H1 (cell line): ENCODE results near the gene TMEM176B. TPM values are rescaled to one million over a fixed set of nuclear protein-coding genes. Genes with fewer than 3 reads are reported as not detected.
"Not testable (repeated sequence)": the region's sequence is repeated elsewhere in the genome, so short reads cannot be mapped to it uniquely, and the experiment has no call there.

Source experiments
- CTCF ChIA-PET: fragments of 300-600 bp; sonication (Branson Sonifier 250); formaldehyde crosslinking; loops from one replicate; lab custom pipeline; 2021; ENCODE audit not compliant: partially characterized antibody; lab: Charles Lee
- POLR2A ChIA-PET: fragments of 300-600 bp; sonication (Branson Sonifier 250); formaldehyde crosslinking; loops from one replicate; lab custom pipeline; 2021; ENCODE audit warnings: inconsistent platforms; ENCODE audit not compliant: partially characterized antibody; lab: Charles Lee
- DNase-seq, 2 experiments: peaks; one replicate each; pipeline versions ENCODE4 v3.0.0 to v3.0.0-alpha.2; 2010 to 2022; ENCODE audit warnings: low spot score in 2 of 2, low read depth in 1 of 2, mixed read lengths in 1 of 2
- FAIRE-seq: peaks from 2 replicates; lab custom pipeline; 2011; peaks lifted over from hg19 to GRCh38; lab: Jason Lieb, UNC
- H2AFZ ChIP-seq: 2 replicates; pipeline ENCODE4 v1.8.1; 2012; ENCODE audit warnings: low read length, inconsistent platforms
- H2AK5ac ChIP-seq: 2 replicates; pipeline ENCODE4 v1.6.1; 2013; ENCODE audit warnings: low read depth, low read length
- H2BK120ac ChIP-seq: replicated peaks from 2 replicates; pipeline ENCODE3; 2013; ENCODE audit warnings: low read depth, low read length, inconsistent platforms
- H2BK12ac ChIP-seq: 2 replicates; pipeline ENCODE4 v1.6.1; 2013; ENCODE audit warnings: low read depth, low read length
- H2BK15ac ChIP-seq: 2 replicates; pipeline ENCODE4 v1.6.1; 2013; ENCODE audit warnings: low read length
- H2BK20ac ChIP-seq: 2 replicates; pipeline ENCODE4 v1.6.1; 2013; ENCODE audit warnings: low read length
- H2BK5ac ChIP-seq: 2 replicates; pipeline ENCODE4 v1.6.1; 2013; ENCODE audit warnings: low read depth, low read length
- H3K14ac ChIP-seq: 2 replicates; pipeline ENCODE4 v1.6.1; 2013; ENCODE audit warnings: inconsistent platforms; ENCODE audit not compliant: insufficient read length
- H3K18ac ChIP-seq: 2 replicates; pipeline ENCODE4 v1.6.1; 2013; ENCODE audit warnings: low read length; ENCODE audit errors: extremely low read depth
- H3K23ac ChIP-seq: 2 replicates; pipeline ENCODE4 v1.6.1; 2013; ENCODE audit warnings: inconsistent platforms; ENCODE audit not compliant: insufficient read length
- H3K23me2 ChIP-seq: 2 replicates; pipeline ENCODE4 v1.6.1; 2013; ENCODE audit warnings: low read depth, low read length
- H3K27ac ChIP-seq: 2 replicates; pipeline ENCODE4 v1.6.1; 2011; ENCODE audit warnings: low read depth, low read length, inconsistent platforms
- H3K27me3 ChIP-seq, 4 experiments: replicated peaks in 1 of 4; 1 replicate in 1 of 4; 2 replicates in 3 of 4; pipeline versions ENCODE4 v1.6.1 to v1.8.1; 2011 to 2013; ENCODE audit warnings: low read length in 3 of 4, mild to moderate bottlenecking in 3 of 4, inconsistent platforms in 2 of 4, mixed read lengths in 2 of 4, moderate library complexity in 1 of 4; ENCODE audit not compliant: control insufficient read depth in 3 of 4, insufficient read depth in 3 of 4; ENCODE audit errors: extremely low read depth in 1 of 4
- H3K36me3 ChIP-seq, 4 experiments: 2 replicates each; pipeline versions ENCODE4 v1.6.1 to v1.8.1; 2011 to 2013; ENCODE audit warnings: mild to moderate bottlenecking in 4 of 4, low read length in 3 of 4, moderate library complexity in 2 of 4, control low read depth in 1 of 4, inconsistent platforms in 1 of 4; ENCODE audit not compliant: insufficient read depth in 4 of 4, control insufficient read depth in 2 of 4
- H3K4ac ChIP-seq: replicated peaks from 2 replicates; pipeline ENCODE3; 2013; ENCODE audit warnings: low read length, low read depth, mixed read lengths, inconsistent platforms; ENCODE audit not compliant: insufficient read length
- H3K4me1 ChIP-seq, 4 experiments: replicated peaks in 1 of 4; 1 replicate in 1 of 4; 2 replicates in 3 of 4; pipeline versions ENCODE4 v1.6.1 to v1.8.1; 2011 to 2013; ENCODE audit warnings: low read length in 3 of 4, inconsistent platforms in 2 of 4, mixed read lengths in 1 of 4; ENCODE audit not compliant: insufficient read depth in 4 of 4, control insufficient read depth in 3 of 4
- H3K4me2 ChIP-seq, 2 experiments: 2 replicates each; pipeline versions ENCODE4 v1.6.1 to v1.8.1; 2011 to 2013; ENCODE audit warnings: low read depth in 2 of 2, low read length in 2 of 2, control low read depth in 1 of 2, inconsistent platforms in 1 of 2, mild to moderate bottlenecking in 1 of 2; ENCODE audit not compliant: insufficient read depth in 1 of 2
- H3K4me3 ChIP-seq, 4 experiments: fragments of 200-600, 300-600 bp in 1 of 4; sonication (generic), shearing (Covaris generic), sonication (Bioruptor Twin) in 1 of 4; 2 replicates each; pipeline versions ENCODE4 v1.5.1 to v1.8.1; 2011 to 2016; ENCODE audit warnings: low read length in 4 of 4, low read depth in 3 of 4, control low read depth in 2 of 4, inconsistent platforms in 2 of 4, mild to moderate bottlenecking in 2 of 4, mixed read lengths in 1 of 4, moderate library complexity in 1 of 4; ENCODE audit not compliant: insufficient read depth in 2 of 4; ENCODE audit errors: extremely low read depth in 1 of 4
- H3K56ac ChIP-seq: replicated peaks from 2 replicates; pipeline ENCODE3; 2013; ENCODE audit warnings: low read depth, mild to moderate bottlenecking, mixed read lengths, low read length, inconsistent platforms; ENCODE audit not compliant: insufficient read length
- H3K79me1 ChIP-seq: 2 replicates; pipeline ENCODE4 v1.6.1; 2013; ENCODE audit warnings: low read depth, low read length, control low read depth
- H3K79me2 ChIP-seq, 2 experiments: 2 replicates each; pipeline versions ENCODE4 v1.6.1 to v1.8.1; 2012 to 2013; ENCODE audit warnings: low read length in 2 of 2, mild to moderate bottlenecking in 2 of 2, inconsistent platforms in 1 of 2; ENCODE audit not compliant: insufficient read depth in 2 of 2, control insufficient read depth in 1 of 2
- H3K9ac ChIP-seq, 4 experiments: replicated peaks in 1 of 4; 1 replicate in 1 of 4; 2 replicates in 3 of 4; pipeline versions ENCODE4 v1.6.1 to v1.8.1; 2011 to 2013; ENCODE audit warnings: low read depth in 3 of 4, low read length in 3 of 4, control low read depth in 2 of 4, mild to moderate bottlenecking in 2 of 4, moderate library complexity in 2 of 4, inconsistent platforms in 1 of 4; ENCODE audit errors: extremely low read depth in 1 of 4
- H3K9me3 ChIP-seq, 2 experiments: 2 replicates each; pipeline versions ENCODE4 v1.6.1 to v1.8.1; 2012 to 2013; ENCODE audit warnings: mild to moderate bottlenecking in 2 of 2, moderate library complexity in 2 of 2, control low read depth in 1 of 2, inconsistent platforms in 1 of 2, low read depth in 1 of 2, low read length in 1 of 2, mixed read lengths in 1 of 2; ENCODE audit not compliant: insufficient read depth in 2 of 2
- H4K20me1 ChIP-seq, 2 experiments: replicated peaks in 1 of 2; 2 replicates each; pipeline versions ENCODE3 to v1.8.1; 2011 to 2013; ENCODE audit warnings: inconsistent platforms in 2 of 2, low read length in 2 of 2, mild to moderate bottlenecking in 1 of 2; ENCODE audit not compliant: insufficient read depth in 2 of 2, control insufficient read depth in 1 of 2
- H4K5ac ChIP-seq: 2 replicates; pipeline ENCODE4 v1.6.1; 2013; ENCODE audit warnings: low read length, low read depth, mixed read lengths, inconsistent platforms; ENCODE audit not compliant: insufficient read length
- H4K8ac ChIP-seq: 2 replicates; pipeline ENCODE4 v1.8.0; 2013; ENCODE audit warnings: mild to moderate bottlenecking, moderate library complexity, low read length, inconsistent platforms; ENCODE audit not compliant: insufficient read depth; ENCODE audit errors: extremely low read depth
- H4K91ac ChIP-seq: replicated peaks from 2 replicates; pipeline ENCODE3; 2013; ENCODE audit warnings: low read length, mixed read lengths, inconsistent platforms; ENCODE audit not compliant: insufficient read length
- WGBS, 2 experiments: shearing (Covaris generic) in 1 of 2; methylation state at CpG; one replicate each; pipeline versions ENCODE4 v1.1.6 to v1.1.7; 2013 to 2015; ENCODE audit warnings: low lambda C conversion rate in 2 of 2, mixed read lengths in 2 of 2, inconsistent platforms in 1 of 2, low coverage in 1 of 2, missing lambda C conversion rate in 1 of 2; ENCODE audit not compliant: insufficient replicate concordance in 2 of 2, insufficient coverage in 1 of 2, insufficient read length in 1 of 2; ENCODE audit errors: extremely low coverage in 1 of 2, missing lambda C conversion rate in 1 of 2; 5-methylcytosine and 5-hydroxymethylcytosine counted together
- polyA plus RNA-seq, 7 experiments: library from polyadenylated mRNA; depleted of rRNA in 3 of 7; stranded (reverse) in 5 of 7; unstranded in 2 of 7; fragments of >200 nt in 5 of 7; fragments of 200-250 nt in 2 of 7; gene quantifications; 1 replicate in 5 of 7; 2 replicates in 1 of 7; 4 replicates in 1 of 7; pipeline versions ENCODE4 v1.2.1 to v1.2.3, GENCODE V29; 2011 to 2013; ENCODE audit warnings: missing spikeins in 2 of 7, mixed read lengths in 2 of 7
- total RNA-seq: library from RNA; stranded (reverse); fragmentation: NEBNext Ultra II Directional; extraction: Animal tissue kit (Norgen Biotek cat#: 25700); gene quantifications from 2 replicates; pipeline ENCODE4 v1.2.1, GENCODE V29; 2021

The TMEM176B gene
- total and polyA plus RNA-seq, 2 of the 8 experiments (the other 6 are each of a cell fraction or from before 2014, with no cell fraction given) = 1.2 to 2.1 TPM

GRCh38 chr7:150774131-150774530 is 26.0 kb downstream of the TMEM176B start:
- H3K36me3 ChIP-seq, H3K14ac ChIP-seq, H4K8ac ChIP-seq, FAIRE-seq, CTCF ChIA-PET, H3K79me2 ChIP-seq, H2BK15ac ChIP-seq, H3K18ac ChIP-seq, H3K4me1 ChIP-seq, H3K27me3 ChIP-seq, H3K9me3 ChIP-seq, H2BK120ac ChIP-seq, H4K5ac ChIP-seq, H2BK20ac ChIP-seq, DNase-seq, H4K91ac ChIP-seq, H2BK5ac ChIP-seq, H2BK12ac ChIP-seq, H3K4ac ChIP-seq, POLR2A ChIA-PET, H3K79me1 ChIP-seq, H2AFZ ChIP-seq, H3K9ac ChIP-seq, H3K4me3 ChIP-seq, H4K20me1 ChIP-seq, H3K56ac ChIP-seq, H2AK5ac ChIP-seq, H3K27ac ChIP-seq, H3K23ac ChIP-seq, H3K23me2 ChIP-seq, H3K4me2 ChIP-seq: not testable (repeated sequence)
- WGBS, 2 experiments = 83% methylated on average over 1 of the region's 1 CpG; no CpG with 5 or more reads in 1 of the 2 experiments
